ENCODE measurements around the gene SERGEF. TPM values are rescaled to one million over a fixed set of nuclear protein-coding genes. Genes with fewer than 3 reads are reported as not detected.

SERGEF gene
- total and polyA plus RNA-seq, 4 donors, result 12.0 to 17.9 (median 13.4) TPM

DNA sequence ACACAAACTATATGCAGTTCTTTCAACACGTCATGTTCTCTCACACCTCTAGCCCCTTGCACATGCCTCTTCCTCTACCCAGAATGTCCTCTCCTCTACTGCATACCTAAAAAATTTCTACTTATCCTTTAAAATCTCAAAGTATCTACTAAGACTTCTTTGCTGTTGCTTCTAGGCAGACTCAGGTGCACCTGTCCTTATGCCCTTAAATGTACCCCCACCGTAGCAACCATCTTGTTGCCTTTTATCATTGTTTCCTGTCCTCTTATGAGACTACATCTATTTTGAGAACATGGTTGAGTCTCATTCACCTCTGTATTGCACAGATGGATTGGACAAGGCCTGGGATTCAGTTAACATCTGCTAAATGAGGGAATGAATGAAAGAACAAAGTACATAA, 134.1 kb downstream of the SERGEF start:
- no peaks in the 10 kb centered on the region for H3K9me3 ChIP-seq (ENCODE audit: control insufficient read depth in 4 of 4, low read length in 3 of 4)
- H3K9ac ChIP-seq (ENCODE audit: low read depth in 1 of 2, low read length in 2 of 2), result no peak overlapping the region
- no peak for DNase-seq (ENCODE audit: low spot score)
- no peaks in the 10 kb centered on the region for H3K4me1 ChIP-seq (ENCODE audit: control insufficient read depth in 4 of 4, insufficient read depth in 4 of 4, low read length in 3 of 4)
- H3K36me3 ChIP-seq (ENCODE audit: control insufficient read depth in 4 of 4, insufficient read depth in 3 of 4, low read depth in 1 of 4, low read length in 3 of 4), result peaks cover 0 to 3% (median under 1%) of the 10 kb centered on the region in 4 donors
- 92% methylated on average over 2 of the region's 2 CpGs for WGBS
- TF ChIP-seq RXRA (IDR thresholded peaks at IDR 0.05), result no peak
- no peak for TF ChIP-seq JUND (IDR thresholded peaks at IDR 0.05)
- no peak for TF ChIP-seq NR2F2 (IDR thresholded peaks at IDR 0.05)
- TF ChIP-seq HNF4A (conservative IDR thresholded peaks at IDR 0.05), result no peak
- TF ChIP-seq RAD21 (IDR thresholded peaks at IDR 0.05), result no peak
- TF ChIP-seq, protein P1, sequence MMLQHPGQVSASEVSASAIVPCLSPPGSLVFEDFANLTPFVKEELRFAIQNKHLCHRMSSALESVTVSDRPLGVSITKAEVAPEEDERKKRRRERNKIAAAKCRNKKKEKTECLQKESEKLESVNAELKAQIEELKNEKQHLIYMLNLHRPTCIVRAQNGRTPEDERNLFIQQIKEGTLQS (IDR thresholded peaks at IDR 0.05), result no peak
- TF ChIP-seq FOXA1 (IDR thresholded peaks at IDR 0.05), result no peak
- no peak for TF ChIP-seq FOXA2 (IDR thresholded peaks at IDR 0.05)
- TF ChIP-seq, protein P2, sequence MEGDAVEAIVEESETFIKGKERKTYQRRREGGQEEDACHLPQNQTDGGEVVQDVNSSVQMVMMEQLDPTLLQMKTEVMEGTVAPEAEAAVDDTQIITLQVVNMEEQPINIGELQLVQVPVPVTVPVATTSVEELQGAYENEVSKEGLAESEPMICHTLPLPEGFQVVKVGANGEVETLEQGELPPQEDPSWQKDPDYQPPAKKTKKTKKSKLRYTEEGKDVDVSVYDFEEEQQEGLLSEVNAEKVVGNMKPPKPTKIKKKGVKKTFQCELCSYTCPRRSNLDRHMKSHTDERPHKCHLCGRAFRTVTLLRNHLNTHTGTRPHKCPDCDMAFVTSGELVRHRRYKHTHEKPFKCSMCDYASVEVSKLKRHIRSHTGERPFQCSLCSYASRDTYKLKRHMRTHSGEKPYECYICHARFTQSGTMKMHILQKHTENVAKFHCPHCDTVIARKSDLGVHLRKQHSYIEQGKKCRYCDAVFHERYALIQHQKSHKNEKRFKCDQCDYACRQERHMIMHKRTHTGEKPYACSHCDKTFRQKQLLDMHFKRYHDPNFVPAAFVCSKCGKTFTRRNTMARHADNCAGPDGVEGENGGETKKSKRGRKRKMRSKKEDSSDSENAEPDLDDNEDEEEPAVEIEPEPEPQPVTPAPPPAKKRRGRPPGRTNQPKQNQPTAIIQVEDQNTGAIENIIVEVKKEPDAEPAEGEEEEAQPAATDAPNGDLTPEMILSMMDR (IDR thresholded peaks at IDR 0.05; ENCODE audit: low read depth, low read length, missing input control), result no peak
- TF ChIP-seq, protein P3, sequence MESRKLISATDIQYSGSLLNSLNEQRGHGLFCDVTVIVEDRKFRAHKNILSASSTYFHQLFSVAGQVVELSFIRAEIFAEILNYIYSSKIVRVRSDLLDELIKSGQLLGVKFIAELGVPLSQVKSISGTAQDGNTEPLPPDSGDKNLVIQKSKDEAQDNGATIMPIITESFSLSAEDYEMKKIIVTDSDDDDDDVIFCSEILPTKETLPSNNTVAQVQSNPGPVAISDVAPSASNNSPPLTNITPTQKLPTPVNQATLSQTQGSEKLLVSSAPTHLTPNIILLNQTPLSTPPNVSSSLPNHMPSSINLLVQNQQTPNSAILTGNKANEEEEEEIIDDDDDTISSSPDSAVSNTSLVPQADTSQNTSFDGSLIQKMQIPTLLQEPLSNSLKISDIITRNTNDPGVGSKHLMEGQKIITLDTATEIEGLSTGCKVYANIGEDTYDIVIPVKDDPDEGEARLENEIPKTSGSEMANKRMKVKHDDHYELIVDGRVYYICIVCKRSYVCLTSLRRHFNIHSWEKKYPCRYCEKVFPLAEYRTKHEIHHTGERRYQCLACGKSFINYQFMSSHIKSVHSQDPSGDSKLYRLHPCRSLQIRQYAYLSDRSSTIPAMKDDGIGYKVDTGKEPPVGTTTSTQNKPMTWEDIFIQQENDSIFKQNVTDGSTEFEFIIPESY (IDR thresholded peaks at IDR 0.05), result no peak
- TF ChIP-seq YY1 (IDR thresholded peaks at IDR 0.05), result no peak
- TF ChIP-seq TAF1 (conservative IDR thresholded peaks at IDR 0.05), result no peak
- TF ChIP-seq, protein P4, sequence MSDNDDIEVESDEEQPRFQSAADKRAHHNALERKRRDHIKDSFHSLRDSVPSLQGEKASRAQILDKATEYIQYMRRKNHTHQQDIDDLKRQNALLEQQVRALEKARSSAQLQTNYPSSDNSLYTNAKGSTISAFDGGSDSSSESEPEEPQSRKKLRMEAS (IDR thresholded peaks at IDR 0.05), result no peak
- no peak for TF ChIP-seq HNF4G (IDR thresholded peaks at IDR 0.05)
- TF ChIP-seq GABPA (IDR thresholded peaks at IDR 0.05 in 1 of 2, conservative IDR thresholded peaks at IDR 0.05 in 1 of 2), result no peak
- no peak for TF ChIP-seq EGR1 (IDR thresholded peaks at IDR 0.05; ENCODE audit: low read depth in 2 of 2)
- TF ChIP-seq, protein P5, sequence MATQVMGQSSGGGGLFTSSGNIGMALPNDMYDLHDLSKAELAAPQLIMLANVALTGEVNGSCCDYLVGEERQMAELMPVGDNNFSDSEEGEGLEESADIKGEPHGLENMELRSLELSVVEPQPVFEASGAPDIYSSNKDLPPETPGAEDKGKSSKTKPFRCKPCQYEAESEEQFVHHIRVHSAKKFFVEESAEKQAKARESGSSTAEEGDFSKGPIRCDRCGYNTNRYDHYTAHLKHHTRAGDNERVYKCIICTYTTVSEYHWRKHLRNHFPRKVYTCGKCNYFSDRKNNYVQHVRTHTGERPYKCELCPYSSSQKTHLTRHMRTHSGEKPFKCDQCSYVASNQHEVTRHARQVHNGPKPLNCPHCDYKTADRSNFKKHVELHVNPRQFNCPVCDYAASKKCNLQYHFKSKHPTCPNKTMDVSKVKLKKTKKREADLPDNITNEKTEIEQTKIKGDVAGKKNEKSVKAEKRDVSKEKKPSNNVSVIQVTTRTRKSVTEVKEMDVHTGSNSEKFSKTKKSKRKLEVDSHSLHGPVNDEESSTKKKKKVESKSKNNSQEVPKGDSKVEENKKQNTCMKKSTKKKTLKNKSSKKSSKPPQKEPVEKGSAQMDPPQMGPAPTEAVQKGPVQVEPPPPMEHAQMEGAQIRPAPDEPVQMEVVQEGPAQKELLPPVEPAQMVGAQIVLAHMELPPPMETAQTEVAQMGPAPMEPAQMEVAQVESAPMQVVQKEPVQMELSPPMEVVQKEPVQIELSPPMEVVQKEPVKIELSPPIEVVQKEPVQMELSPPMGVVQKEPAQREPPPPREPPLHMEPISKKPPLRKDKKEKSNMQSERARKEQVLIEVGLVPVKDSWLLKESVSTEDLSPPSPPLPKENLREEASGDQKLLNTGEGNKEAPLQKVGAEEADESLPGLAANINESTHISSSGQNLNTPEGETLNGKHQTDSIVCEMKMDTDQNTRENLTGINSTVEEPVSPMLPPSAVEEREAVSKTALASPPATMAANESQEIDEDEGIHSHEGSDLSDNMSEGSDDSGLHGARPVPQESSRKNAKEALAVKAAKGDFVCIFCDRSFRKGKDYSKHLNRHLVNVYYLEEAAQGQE (IDR thresholded peaks at IDR 0.05), result no peak
- H3K27ac ChIP-seq (ENCODE audit: low read depth in 1 of 2, low read length in 2 of 2), result no peak overlapping the region
- H3K27me3 ChIP-seq (ENCODE audit: control insufficient read depth in 4 of 4, insufficient read depth in 4 of 4, low read length in 3 of 4), result no peaks in the 10 kb centered on the region
- no peak overlapping the region for H3K4me3 ChIP-seq (ENCODE audit: low read depth in 1 of 3, low read length in 3 of 3)
